ENCODE measurements around the gene ICOSLG.

GRCh38 chr21:44286086-44286715 is 45.5 kb upstream of the ICOSLG start:
- TF ChIP-seq, protein P1, sequence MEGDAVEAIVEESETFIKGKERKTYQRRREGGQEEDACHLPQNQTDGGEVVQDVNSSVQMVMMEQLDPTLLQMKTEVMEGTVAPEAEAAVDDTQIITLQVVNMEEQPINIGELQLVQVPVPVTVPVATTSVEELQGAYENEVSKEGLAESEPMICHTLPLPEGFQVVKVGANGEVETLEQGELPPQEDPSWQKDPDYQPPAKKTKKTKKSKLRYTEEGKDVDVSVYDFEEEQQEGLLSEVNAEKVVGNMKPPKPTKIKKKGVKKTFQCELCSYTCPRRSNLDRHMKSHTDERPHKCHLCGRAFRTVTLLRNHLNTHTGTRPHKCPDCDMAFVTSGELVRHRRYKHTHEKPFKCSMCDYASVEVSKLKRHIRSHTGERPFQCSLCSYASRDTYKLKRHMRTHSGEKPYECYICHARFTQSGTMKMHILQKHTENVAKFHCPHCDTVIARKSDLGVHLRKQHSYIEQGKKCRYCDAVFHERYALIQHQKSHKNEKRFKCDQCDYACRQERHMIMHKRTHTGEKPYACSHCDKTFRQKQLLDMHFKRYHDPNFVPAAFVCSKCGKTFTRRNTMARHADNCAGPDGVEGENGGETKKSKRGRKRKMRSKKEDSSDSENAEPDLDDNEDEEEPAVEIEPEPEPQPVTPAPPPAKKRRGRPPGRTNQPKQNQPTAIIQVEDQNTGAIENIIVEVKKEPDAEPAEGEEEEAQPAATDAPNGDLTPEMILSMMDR (IDR thresholded peaks at IDR 0.05): no peak
- no peak for TF ChIP-seq POLR2A (IDR thresholded peaks at IDR 0.05)
